CD4-positive, alpha-beta T cell treated with Interleukin-10 for 1 hour (primary cell): Measurements from ENCODE around the gene ADRA2A.

ENCODE experiments used
- DNase-seq: peaks from one replicate; pipeline ENCODE4 v3.0.0-alpha.2; 2020

ADRA2A gene

GRCh38 chr10:111076682-111077478, at the start of gene ADRA2A:
TSS of gene ADRA2A (plus strand) at chr10:111077029. CDS start at chr10:111077997, 968 bp downstream.
- peak; percentile 8 for DNase-seq

GRCh38 chr10:111030042-111030750, 46.6 kb upstream of the ADRA2A start:
- DNase-seq = no peak

DNA sequence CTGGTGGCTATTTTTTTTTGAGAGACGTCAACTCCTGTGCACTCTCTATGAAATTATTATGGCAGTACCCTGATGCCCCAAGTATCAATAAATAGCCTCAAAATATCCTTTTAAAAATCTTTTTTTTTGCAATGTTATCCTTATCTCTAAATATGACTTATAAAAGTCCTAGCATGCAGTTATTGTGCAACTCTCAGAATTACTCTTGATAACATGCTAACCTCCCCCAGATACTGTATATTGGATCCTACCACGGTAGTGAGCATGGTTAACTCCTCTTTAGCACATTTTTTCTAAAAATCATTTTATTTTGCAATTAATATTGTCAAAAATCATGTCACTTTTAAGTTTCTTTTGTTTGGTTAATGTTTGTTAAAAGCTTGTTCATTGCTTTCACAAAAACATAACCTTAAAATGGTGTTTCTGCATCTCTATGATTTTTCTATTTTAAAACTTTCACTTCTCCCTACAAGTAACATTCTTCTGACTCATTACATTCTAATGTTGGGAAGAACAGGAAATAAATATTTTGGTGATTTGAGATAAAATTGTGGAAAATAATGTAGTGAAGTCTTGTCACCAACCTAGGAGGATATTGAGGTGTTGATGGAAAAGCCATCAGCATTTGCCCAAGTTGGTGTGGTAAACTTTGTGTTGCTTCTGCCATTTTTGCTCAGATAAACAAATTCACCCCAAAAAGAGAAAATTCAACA, 42.1 kb upstream of the ADRA2A start:
- DNase-seq = no peak

DNA sequence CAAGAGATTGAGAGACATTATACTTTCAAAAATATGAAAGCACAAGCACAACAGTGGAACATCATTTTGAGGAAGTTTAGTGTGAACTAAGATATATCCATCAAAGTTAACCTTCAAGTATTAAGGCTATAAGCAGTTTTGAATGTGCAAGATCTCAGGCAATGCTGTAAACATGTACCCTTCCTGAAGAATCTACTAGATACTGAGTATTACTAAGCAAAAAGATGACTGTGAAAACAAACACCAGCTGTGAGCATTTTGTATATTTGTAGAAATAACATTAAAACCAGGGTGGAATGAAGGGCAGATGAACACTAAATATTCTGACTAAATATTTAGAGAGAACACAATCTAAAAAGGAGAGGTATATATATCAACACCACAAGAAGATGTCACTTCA, 41.3 kb upstream of the ADRA2A start:
- no peak for DNase-seq

GRCh38 chr10:111037858-111038257, 39.0 kb upstream of the ADRA2A start:
- no peak for DNase-seq

DNA sequence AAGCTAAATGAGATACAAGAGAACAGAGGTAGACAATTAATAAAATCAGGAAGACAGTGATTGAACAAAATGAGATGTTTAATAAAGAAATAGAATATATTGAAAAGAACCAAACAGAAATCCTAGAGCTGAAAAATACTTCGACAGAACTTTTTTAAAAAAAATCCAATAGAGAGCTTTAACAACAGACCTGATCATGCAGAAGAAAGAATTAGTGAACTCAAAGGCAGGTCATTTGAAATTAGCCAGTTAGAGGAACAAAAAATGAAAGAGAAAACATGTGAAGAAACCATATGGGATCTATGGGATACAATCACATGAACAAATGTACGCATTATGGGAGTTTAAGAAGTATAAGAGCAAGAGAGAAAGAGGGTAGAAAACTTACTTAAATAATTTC, 37.3 kb upstream of the ADRA2A start:
- no peak for DNase-seq

- DNase-seq = no peak
Measured at GRCh38 chr10:111057006-111057405, 19.8 kb upstream of the ADRA2A start.

- DNase-seq = no peak
Measured at GRCh38 chr10:111063471-111063870, 13.4 kb upstream of the ADRA2A start.

DNA sequence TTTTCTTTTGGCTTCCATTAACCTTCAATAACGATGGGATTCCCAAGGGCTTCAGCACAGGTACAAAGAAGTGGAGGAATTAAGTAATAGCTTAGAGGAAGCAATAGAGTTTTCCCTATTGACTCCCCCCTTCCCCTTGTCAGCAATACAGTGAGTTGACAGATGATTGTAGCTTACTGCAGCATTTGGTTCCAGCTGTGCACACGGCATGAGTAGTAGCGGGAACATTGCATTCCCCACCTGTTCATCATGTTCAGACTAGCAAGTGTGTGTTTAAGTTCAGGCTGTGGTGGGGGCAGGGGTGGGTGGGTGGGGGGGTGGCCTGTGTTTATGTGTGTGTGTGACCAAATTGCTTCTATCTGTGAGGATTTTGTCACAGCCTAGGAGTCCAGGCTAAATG, 4.6 kb upstream of the ADRA2A start:
- no peak for DNase-seq

GRCh38 chr10:111075577-111076185, 1.1 kb upstream of the ADRA2A start:
- no peak for DNase-seq

DNA sequence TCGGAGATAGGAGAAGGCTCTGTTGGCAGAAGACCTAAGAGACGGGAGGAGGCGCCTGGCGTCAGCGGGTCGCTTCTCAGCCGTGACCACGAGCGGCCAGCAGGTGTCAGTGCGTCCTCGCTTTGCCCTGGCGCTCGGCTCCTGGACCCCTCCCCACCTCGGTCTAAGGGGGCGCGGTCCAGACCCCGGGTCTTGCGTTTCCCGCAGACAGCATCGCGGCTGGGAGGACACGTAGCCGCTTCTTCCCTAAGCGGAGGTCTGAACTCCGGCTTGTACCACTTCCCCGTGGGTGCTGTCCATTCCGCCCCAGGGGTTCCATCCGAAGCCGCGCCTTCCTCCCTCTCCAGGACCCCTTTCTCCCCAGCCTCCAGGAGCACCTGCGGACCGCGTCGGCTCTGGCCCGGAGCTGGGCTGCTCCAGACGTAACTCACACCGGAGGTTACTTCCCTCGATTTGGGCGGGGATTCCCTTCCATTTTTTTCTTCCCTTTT, 593 bp upstream of the ADRA2A start:
- DNase-seq = peak; percentile 34

DNA sequence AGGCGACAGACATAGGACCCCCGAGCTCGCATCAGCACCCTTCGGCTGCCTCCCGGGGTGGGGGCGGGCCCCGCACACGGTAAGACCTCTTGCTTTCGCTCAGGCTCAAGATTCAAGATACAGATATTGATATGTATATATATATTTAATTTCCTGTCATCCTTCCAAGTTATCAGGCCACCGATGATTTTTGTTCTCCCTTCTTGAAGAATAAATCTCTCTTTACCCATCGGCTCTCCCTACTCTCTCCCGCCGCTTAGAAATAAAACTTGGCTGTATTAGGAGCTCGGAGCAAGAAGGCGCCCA, 603 bp downstream of the ADRA2A start:
- no peak for DNase-seq

DNA sequence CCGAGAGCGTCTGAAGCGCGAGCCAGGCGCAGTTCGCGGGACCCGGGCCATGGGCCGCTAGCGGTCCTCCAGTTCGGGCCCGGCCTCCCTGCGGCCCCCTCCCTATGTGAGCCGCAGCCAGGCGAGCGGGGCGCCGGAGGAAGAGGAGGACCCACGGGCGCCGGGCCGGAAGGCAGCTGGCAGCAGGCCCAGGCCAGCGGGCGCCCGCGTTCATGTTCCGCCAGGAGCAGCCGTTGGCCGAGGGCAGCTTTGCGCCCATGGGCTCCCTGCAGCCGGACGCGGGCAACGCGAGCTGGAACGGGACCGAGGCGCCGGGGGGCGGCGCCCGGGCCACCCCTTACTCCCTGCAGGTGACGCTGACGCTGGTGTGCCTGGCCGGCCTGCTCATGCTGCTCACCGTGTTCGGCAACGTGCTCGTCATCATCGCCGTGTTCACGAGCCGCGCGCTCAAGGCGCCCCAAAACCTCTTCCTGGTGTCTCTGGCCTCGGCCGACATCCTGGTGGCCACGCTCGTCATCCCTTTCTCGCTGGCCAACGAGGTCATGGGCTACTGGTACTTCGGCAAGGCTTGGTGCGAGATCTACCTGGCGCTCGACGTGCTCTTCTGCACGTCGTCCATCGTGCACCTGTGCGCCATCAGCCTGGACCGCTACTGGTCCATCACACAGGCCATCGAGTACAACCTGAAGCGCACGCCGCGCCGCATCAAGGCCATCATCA, 1.1 kb downstream of the ADRA2A start:
- DNase-seq = no peak

GRCh38 chr10:111078505-111079185, 1.8 kb downstream of the ADRA2A start:
- no peak for DNase-seq

GRCh38 chr10:111079241-111079760, 2.5 kb downstream of the ADRA2A start:
- no peak for DNase-seq

GRCh38 chr10:111079781-111080180, 3.0 kb downstream of the ADRA2A start:
- no peak for DNase-seq

GRCh38 chr10:111080224-111080623, 3.4 kb downstream of the ADRA2A start:
- DNase-seq = no peak

- no peak for DNase-seq
Measured at GRCh38 chr10:111081595-111081994, 4.8 kb downstream of the ADRA2A start.

DNA sequence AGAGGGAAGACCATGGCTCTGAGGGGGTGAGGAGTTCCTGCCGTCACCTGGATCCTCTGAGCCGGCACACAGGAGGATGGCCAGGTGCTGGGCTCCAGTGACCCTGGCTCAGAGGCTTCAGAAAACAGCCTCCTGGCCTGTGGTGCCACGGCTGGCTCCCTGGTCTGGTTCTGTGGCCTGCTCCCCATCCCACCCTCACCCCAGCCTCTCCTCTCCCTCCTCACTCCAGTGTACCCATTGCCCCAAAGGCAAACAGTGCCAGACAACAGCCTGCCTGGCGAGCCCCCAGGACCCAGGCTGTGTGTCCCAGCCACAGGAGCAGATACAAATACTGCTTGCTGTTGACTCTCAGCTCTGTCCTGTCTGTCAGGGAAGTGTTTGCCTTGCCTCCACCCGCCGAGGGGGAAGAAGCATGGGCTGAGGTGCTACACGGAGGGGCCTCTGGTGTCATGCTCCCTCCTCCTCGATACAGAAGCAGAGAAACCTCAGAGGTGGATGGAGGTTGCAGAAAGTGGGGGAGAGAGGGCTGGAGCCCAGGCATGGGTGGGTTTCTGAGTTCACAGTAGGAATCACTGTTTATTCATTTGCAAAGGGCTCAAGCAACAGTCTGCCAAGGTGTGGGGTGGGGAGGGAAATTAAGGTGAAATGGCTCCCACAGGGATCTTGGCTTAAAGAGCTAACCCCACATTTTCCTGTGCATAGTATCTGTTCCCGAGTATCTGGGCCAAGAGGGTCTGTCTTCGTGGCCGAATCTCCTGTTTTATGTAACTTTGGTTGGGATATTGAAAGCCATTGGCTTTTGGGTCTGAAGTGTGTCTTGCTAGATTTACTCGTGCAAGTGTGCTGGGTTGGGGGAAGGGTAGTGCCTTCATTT, 5.5 kb downstream of the ADRA2A start:
- DNase-seq = no peak

DNA sequence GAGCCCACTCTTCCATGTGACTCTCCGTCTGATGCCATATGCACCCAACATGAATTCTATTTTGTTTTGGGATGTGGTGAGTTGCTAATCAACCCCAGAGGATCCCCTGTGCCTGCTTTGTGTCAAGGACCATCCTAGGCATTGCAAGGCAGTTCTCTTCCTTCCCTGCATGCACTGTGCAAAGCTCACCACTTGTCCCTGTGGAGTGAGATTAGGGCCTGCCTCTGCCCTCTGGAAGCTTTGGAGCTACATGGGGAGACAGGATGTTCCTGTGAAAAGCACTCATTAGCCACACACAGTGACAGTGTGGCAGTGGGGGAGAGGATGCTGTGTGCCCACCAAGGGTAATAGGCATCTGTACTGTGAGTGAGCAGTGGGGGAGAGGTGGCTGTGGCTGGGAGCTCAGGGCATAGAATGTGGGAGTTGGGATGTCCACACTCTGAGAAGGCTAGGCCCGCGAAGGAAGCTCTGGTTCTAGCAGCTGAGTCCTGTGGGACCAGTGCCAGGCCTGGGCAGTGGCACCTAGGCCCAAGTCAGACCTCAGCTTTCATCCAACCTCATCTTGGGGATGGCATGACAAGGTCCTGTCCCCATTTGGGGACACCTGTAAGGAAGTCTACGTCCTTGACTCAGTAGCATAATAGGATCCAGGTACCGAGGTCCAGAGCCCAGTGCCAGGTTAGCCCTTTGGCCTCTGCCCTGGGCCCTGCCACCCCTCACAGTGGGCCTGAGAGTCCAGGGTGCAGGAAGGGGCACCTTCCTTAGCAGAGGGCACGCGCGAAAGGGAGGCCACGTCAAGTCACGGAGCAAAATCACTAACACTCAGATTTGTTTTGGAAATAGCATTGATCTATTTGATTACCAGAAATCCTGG, 6.6 kb downstream of the ADRA2A start:
- no peak for DNase-seq
